ENCODE measurements around the gene GRIA1.

The GRIA1 gene

DNA sequence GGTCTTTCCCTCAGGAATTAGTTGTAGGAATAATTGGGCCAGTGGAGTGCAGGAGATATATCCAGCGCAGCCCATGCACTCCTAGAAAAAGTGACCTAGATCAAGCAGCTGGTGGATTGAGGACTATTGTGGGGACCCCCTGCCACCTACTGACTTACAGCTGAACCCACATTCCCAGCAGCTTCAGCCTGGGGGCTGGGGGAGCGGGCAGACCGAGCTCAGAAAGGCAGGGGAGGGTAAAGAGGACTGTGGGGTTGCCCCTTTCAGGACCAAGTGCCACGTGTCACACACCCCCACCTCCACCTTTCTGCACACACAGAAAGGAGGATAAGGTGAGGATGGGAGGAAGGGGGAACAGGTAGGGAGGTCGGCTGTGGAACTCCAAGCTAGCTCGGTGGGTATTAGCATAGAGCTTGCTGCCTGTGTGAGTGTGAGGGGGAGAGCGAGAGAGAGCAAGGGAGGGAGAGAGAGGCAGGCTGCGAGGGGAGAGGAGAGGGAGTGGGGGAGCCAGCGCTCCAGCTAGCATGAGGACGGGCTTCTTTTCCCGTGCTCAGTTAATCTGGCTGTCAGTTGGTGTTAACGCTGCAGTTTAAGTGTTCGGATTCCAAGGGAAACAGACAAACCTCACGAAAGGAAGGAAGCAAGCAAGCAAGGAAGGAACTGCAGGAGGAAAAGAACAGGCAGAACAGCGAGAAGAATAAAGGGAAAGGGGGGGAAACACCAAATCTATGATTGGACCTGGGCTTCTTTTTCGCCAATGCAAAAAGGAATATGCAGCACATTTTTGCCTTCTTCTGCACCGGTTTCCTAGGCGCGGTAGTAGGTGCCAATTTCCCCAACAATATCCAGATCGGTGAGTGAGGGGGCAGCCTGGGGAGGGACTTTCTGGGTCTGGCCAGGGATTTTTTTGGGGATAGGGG lies at the start of gene GRIA1:
TSS of gene GRIA1 (plus strand) at position 553 of the 920 bp plus-strand sequence.
- no peak for DNase-seq (ENCODE audit: low spot score)

GRCh38 chr5:153445875-153446579 lies 44.4 kb upstream of the GRIA1 start:
- DNase-seq (ENCODE audit: low spot score) = no peak

GRCh38 chr5:153447534-153447933 lies 42.9 kb upstream of the GRIA1 start:
- no peak for DNase-seq (ENCODE audit: low spot score)

- no peak for DNase-seq (ENCODE audit: low spot score)
Observed at GRCh38 chr5:153456354-153456753, 34.1 kb upstream of the GRIA1 start.

- no peak for DNase-seq (ENCODE audit: low spot score)
Observed at GRCh38 chr5:153456993-153457392, 33.5 kb upstream of the GRIA1 start.

DNA sequence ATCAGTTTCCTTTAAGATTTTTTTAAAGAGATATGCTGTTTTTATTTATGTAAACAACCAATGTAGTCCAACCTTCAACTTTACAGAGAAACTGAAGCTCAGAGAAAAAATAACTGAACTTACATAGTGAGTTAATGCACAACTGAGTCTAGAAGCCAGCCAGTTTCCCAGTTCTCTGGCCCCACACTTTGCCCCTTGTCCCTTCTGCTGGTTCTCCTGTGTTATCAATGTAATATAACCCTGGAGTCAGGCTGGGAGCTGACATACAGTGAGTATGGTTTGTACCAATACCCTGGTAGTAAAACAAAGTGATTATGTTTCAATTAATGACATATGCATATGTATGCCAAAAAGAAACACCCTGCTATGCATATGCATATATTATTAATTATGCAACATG lies 32.2 kb upstream of the GRIA1 start:
- DNase-seq (ENCODE audit: low spot score) = no peak

- no peak for DNase-seq (ENCODE audit: low spot score)
Observed at GRCh38 chr5:153459051-153459743, 31.3 kb upstream of the GRIA1 start.

GRCh38 chr5:153460421-153460820 lies 30.0 kb upstream of the GRIA1 start:
- no peak for DNase-seq (ENCODE audit: low spot score)

- DNase-seq (ENCODE audit: low spot score) = no peak
Observed at GRCh38 chr5:153461341-153461740, 29.1 kb upstream of the GRIA1 start.

GRCh38 chr5:153463806-153464205 lies 26.7 kb upstream of the GRIA1 start:
- peak; percentile 66 for DNase-seq (ENCODE audit: low spot score)

DNA sequence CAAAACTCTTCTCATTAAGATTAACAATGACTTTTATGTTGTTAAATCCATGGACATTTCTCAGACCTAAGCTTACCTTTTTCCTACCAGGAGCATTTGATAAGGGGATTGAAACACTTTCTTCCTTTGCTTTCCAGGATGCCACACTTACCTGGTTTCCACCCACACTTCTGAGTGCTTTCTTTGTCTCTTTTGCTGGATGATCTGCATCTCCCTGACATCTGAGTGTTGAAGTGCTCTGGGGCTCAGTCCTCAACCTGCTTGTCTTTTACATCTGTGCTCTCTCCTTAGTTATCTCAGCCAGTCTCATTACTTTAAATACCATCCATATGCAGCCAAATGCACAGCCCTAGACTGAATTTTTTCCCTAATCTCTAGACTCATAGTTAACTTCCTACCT lies 22.9 kb upstream of the GRIA1 start:
- DNase-seq (ENCODE audit: low spot score) = no peak

DNA sequence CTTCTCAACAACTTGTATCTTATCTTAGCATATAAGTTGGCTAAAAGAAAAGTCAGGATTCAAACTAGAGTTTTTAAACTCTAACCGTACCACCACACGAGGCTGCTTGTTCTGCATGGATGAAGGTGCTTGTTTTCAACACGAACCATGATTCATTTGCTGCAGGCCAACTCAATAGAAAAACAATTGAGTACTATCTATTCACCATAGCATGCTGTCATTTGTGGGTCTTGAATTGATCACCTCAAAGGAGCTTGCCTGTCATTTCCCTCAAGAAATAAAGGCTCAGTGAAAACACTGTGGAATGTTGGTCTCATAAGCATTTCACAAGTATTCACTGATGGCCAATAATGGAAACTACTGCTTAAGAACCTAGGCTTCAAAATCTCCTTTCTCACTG lies 21.0 kb upstream of the GRIA1 start:
- DNase-seq (ENCODE audit: low spot score) = no peak

DNA sequence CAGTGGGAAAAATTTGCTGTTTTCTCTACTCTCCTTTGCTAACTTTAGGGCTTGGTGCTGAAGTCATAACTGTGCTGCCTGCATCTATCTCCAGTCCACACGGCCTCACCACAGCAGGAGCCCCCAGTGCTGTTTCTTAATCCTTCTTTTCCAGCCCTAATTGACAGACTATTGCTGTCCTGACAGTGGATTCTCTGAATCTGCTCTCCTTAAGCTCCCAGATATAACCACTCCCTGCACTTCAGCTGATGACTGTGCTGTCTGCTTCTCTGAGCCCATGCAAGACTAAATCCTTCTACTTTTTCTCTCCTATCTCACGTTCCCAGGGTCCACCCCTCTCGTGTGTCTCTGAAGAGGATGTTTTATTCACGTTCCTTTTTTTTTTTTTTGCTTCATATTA lies 19.7 kb upstream of the GRIA1 start:
- no peak for DNase-seq (ENCODE audit: low spot score)

DNA sequence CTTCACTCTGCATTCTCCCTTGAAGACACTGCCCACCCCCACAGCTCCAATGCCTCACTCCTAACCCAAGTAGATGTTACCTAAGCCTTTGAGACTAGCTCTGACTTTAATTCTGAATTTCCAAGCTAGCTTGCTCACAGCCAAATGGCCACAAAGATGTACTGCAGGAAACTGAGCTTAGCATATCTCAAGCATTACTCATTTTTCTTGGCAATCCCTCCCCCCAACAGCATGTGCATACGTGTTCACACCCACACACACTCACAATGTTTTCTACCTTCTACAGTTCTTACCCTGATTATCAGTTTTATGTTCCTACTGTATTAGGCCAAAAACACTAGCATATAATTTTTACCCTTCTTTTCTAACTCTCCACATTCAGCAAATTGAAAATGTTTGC lies 13.7 kb upstream of the GRIA1 start:
- DNase-seq (ENCODE audit: low spot score) = peak; percentile 71

DNA sequence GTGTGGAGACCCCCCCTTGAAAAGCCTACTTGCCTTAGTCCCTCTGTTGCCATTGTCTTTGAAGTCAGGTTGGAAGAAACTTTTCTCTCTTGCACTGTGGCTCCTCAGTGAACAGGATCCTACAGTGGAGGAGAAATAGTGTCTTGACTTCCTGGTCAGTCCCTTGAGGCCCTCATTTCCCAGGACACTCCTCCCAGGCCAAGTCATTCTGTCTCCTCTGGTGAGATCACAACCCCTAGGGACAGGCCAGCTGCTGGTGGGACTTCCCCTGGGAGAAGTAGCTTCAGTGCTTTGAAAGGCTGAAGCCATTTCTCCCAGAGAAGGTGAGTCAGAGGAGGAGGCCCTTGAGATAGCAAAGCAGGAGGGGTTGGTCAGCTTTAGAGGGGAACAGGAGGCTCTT lies 10.1 kb upstream of the GRIA1 start:
- no peak for DNase-seq (ENCODE audit: low spot score)

- DNase-seq (ENCODE audit: low spot score) = no peak
Observed at GRCh38 chr5:153483482-153483881, 7.0 kb upstream of the GRIA1 start.

DNA sequence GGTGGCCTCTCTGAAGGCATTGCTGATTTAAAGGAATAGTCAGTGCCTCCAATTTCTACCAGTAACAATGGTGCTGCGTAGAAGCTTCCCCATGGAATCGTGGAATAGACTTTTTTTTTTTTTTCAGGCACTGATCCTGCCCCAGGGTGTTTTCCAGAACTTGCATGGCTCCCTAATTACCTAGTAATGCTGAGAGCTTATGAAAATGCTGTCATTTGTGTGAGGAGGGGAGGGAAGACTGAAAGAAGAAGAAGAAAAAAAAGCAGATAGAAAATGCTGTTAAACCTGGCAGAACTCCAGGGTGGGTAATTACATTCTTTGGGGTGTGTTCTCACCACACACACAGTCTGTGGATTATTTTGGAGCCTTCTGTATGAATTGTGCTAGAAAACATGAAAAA lies 4.8 kb upstream of the GRIA1 start:
- DNase-seq (ENCODE audit: low spot score) = no peak

GRCh38 chr5:153486771-153487170 lies 3.7 kb upstream of the GRIA1 start:
- no peak for DNase-seq (ENCODE audit: low spot score)

DNA sequence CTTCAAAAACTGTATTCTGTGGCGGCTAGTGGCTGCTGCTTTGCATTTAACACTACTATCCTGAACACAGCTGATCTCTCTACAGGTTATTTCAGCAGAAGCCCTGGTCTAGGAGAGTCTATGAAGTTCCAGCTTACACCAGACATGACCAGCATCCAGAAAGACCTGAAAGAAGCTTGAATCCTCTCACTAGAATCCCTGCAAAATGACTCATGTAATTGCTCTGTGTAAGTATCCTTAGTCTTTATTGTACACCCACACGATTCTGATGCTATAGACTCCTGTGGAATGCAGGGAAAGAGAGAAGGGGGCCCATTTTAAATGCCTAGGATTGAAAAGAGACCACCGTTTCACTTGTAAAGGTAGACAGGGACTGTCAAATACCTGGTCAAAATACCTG lies 859 bp upstream of the GRIA1 start:
- DNase-seq (ENCODE audit: low spot score) = no peak

DNA sequence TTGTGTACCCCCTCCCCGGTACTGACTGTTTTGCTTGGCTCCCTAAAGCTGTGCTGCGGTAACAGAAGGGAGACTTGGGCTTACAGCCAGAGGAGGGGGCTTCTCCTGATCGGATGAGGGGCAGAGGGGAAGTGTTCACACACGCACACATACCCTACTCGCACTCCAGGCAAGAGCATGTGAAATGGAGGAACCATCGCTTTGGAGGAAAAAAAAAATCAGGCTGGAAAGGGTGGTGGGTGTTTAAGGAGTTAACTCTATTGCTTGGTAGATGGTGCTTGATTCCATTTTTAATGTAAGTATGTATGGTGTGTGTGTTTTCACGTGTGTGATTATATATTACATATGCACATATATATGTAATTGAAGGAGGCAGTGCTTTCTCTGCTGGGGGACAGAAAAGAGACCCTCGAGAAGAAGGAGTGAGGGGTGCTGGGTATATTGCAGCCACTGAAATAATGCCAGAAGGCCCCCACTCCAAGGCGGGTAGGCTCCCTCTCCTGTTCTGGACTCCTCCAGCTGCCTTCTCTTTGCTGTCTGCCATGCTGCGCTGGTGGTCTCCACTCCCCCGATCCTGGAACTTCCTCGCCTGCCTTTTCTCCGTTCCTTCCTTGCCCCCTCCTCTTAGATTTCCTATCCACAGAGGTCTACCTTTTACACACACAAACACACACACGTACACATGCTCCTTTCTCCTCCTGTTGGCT lies 721 bp downstream of the GRIA1 start:
- DNase-seq (ENCODE audit: low spot score) = no peak

- DNase-seq (ENCODE audit: low spot score) = no peak
Observed at GRCh38 chr5:153491856-153492255, 1.4 kb downstream of the GRIA1 start.

GRCh38 chr5:153496835-153497234 lies 6.4 kb downstream of the GRIA1 start:
- peak; percentile 26 for DNase-seq (ENCODE audit: low spot score)

All from RKO (cell line).